Measurements from ENCODE around the gene PACS1.

DNA sequence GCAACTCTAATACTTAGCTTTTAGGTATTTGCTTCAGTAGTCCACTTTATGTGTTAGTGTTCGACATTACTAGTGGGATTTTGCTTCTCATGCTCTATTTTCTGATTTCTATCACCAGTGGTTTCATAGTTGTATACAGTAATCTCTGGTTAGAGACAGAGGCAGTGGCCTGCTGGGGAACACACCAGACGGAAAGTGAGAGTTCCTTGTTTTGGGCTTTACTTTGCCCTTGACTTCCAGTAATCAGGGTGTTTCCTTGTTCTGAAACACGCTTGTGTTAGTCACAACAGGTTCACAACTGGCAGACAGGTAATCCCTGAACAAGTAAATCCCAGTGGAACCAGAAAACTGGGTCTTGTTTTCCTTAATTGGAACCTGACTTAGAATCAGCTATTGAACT lies 56.0 kb downstream of the PACS1 start:
- TF ChIP-seq, protein P1, sequence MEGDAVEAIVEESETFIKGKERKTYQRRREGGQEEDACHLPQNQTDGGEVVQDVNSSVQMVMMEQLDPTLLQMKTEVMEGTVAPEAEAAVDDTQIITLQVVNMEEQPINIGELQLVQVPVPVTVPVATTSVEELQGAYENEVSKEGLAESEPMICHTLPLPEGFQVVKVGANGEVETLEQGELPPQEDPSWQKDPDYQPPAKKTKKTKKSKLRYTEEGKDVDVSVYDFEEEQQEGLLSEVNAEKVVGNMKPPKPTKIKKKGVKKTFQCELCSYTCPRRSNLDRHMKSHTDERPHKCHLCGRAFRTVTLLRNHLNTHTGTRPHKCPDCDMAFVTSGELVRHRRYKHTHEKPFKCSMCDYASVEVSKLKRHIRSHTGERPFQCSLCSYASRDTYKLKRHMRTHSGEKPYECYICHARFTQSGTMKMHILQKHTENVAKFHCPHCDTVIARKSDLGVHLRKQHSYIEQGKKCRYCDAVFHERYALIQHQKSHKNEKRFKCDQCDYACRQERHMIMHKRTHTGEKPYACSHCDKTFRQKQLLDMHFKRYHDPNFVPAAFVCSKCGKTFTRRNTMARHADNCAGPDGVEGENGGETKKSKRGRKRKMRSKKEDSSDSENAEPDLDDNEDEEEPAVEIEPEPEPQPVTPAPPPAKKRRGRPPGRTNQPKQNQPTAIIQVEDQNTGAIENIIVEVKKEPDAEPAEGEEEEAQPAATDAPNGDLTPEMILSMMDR (IDR thresholded peaks at IDR 0.05; ENCODE audit: insufficient read depth, low read depth, low read length), result no peak
- no peak for TF ChIP-seq EZH2 (IDR thresholded peaks at IDR 0.05; ENCODE audit: insufficient read depth, low read length)

All from astrocyte (in vitro differentiated cells and primary cell).